ENCODE results near the gene CHCHD3.

Gene CHCHD3

DNA sequence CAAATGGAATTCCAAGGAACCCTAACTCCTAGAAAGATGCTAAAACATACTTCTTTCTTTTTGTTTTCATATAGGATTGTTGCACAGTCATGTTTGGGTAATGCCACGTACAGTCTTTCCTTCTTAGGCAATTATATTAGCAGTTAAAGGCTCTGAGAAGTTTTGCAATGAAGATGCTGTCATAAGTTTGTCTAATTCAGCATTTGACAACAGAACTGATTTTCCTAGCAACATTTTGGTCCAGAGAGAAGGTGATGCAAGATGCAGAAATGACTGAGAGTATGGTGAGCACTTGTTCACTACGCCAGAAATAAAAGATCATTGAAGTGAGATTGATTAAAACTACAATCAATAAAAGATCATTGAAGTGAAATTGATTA lies 321.7 kb downstream of the CHCHD3 start:
- no peak for DNase-seq

- DNase-seq, result no peak
Observed at GRCh38 chr7:132759482-132760243, 322.2 kb downstream of the CHCHD3 start.

DNA sequence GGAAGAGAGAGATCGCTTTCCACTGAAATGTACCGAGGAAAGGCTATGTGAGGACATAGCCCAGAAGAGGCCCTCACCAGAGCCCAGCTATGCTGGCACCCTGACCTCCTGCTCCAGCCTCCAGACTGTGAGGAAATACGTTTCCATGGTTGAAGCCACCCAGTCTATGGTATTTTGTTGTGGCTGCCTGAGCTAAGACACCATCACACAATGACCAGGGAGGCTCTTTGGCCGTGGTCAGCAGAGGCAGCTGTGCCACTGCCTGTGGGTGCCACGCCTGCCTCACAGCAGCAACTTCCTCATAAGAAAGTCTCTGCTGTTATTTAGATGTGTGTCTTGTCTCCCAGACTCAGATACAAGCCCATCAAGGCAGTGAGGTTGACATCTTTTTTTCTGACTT lies 322.9 kb downstream of the CHCHD3 start:
- no peak for DNase-seq

DNA sequence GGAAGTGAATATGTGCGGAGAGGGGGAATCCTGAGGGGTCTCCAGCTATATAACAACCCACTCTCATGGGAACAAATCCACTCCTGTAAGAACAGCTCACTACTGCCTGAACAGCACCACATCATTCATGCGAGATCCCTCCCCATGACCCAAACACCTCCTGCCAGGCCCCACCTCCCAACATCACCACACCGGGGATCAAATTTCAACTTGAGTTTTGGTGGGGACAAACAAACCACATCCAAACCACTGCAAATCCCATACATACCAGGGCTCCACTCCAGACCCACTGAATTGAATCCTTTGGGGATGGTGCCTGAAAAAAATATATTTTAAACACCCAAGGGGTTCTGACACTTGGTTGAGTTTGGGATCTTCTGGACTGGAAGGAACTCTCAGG lies 324.1 kb downstream of the CHCHD3 start:
- no peak for DNase-seq

- no peak for DNase-seq
Observed at GRCh38 chr7:132756484-132756990, 325.4 kb downstream of the CHCHD3 start.

DNA sequence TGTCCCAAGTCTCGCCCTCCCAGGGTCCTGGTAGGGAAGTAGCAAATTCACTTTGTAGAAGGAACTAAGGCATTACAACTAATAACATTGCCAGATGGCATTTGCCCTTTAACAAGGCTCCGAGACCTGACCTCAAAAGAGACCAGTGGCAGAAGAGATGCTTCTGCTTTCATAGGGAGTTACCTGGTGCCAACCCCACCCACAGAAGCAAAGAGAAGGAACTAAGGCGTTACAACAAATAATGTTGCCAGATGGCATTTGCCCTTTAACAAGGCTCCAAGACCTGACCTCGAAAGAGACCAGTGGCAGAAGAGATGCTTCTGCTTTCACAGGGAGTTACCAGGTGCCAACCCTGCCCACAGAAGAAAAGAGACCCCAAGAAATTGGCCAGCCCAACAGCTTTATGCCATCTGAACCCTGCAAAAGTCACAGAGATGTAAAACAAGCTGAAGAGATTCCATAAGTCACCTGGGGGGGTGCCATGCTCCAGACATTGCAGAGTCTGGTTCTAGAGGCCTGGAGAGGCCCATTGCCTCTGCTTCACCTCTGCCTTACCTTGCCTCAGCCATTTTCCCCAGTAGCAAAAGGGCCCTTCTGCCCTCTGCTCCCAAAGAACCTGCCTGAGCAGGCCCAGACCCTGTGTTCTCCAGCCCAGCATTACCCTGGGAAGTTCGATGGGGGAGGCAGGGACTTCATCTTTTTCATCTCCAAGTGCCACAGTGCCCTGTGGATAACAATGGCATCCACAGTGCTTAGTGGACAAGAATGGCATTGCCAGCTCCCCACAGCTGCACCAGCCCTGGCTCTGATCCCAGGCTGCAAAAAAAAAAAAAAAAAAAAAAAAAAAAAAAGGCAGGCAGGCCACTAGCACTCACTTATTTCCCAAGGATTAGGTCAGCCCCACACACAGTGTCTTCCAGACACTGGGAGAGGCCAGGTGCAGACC lies 326.1 kb downstream of the CHCHD3 start:
- DNase-seq, result no peak

GRCh38 chr7:132752431-132752830 lies 329.5 kb downstream of the CHCHD3 start:
- no peak for DNase-seq

DNA sequence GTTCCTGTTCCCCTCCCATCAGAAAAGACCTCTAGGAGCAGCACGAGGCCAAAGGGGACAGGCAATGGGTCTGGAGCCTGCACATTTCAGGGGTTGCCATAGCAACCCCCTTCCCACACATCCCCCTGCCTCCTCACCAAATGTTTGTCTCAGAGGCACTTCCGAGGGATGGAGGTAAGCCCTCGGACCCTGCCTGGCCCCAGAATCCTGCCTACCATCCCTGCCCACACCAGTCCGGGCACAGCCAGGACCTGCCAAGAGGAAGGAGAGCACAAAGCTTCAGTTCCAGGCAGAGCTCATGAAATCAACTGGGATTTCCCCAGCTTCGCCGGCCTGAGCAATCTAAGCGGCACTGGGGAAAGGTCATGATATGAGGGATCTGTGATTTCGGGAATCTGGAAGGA lies 330.6 kb downstream of the CHCHD3 start:
- no peak for DNase-seq

GRCh38 chr7:132750530-132751217 lies 331.2 kb downstream of the CHCHD3 start:
- no peak for DNase-seq

DNA sequence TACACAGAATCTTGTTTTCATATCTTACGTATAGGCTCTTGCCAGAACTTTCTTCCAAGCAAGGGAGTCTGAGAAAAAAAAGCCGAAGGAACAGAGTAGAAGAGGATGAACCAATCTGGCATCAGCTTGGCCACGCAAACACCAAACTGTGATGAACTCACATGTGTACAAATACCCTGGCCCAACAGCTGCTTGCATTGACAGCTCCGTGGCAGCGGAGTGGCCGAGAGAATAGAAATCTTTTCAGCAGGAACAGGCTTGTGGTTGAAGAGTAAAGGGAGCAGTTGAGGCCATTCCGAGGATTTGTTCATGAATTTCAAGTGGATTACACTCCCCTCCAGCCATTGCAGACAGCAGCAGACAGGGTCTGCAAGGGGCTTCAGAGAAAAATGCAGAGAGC lies 331.8 kb downstream of the CHCHD3 start:
- DNase-seq, result no peak

GRCh38 chr7:132745510-132745909 lies 336.4 kb downstream of the CHCHD3 start:
- DNase-seq, result no peak

DNA sequence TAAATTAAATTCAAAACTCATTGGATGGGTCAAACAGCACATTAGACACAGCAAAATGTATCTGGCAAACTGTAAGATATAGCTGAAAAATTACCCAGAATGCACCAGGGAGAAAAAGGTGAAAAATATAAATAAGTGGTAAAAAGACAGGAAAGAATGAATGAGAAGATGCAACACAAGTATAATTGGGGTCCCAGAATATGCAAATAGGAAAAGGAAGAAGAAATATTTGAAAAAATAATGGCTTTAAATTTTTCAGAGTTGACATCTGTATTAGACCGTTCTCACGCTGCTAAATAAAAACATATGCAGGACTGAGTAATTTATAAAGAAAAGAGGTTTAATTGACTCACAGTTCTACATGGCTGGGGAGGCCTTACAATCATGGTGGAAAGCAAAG lies 337.9 kb downstream of the CHCHD3 start:
- no peak for DNase-seq

DNA sequence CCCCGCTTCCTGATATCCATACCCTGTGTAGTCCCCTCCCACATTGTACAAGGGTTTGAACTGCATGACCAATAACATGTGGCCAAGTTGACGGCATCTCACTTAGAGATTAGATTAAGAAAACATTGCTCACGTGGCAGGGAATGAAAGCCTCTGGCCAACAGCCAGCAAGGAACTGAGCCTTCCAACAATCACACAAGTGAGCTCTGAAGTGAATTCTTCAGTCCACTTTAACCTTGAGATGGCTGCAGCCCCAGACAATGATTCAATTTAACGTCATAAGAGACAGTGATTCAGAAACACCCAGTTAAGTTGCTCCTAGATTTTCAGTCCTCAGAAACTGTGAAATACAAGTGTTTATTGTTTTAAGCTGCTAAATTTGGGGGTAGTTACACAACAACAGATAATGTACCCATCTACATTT lies 339.7 kb downstream of the CHCHD3 start:
- DNase-seq, result no peak

DNA sequence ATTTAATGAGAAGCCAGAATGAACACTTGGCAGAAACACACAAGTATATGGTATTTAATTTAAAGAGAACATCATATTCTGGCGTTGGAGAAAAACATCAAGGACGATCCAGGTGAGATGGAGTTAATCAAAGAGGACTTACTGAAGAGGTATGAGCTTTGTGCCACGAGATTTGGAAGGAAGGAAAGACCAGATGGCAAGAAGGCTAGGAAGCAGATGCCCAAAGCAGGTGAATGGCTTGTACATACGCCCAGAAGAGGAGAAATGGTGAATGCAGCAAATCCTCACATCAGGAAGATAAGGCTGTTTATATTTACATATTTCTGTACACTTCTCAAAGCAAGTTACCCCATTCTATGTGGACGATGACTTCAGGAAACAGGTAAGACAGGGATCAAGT lies 341.7 kb downstream of the CHCHD3 start:
- DNase-seq, result no peak

- DNase-seq, result no peak
Observed at GRCh38 chr7:132739271-132739955, 342.5 kb downstream of the CHCHD3 start.

DNA sequence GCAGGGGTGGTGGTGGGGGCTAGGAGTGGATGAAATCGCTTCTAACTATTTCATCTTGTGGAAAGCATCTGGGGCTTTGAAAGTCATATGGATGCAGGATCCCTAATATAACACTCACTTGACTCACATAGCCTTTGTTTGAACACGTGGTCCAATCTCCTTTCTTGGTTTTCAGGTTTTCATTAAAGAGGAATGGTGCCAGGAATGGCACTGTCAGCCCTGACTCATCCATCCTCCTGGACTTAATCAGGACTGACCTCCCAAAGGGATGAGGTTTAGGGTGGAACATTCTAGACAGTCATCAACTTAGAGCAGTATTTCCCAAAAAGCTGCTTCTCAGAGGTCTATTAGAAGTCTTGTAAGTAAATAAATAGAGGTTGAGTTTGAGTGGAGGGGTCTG lies 343.6 kb downstream of the CHCHD3 start:
- DNase-seq, result no peak

DNA sequence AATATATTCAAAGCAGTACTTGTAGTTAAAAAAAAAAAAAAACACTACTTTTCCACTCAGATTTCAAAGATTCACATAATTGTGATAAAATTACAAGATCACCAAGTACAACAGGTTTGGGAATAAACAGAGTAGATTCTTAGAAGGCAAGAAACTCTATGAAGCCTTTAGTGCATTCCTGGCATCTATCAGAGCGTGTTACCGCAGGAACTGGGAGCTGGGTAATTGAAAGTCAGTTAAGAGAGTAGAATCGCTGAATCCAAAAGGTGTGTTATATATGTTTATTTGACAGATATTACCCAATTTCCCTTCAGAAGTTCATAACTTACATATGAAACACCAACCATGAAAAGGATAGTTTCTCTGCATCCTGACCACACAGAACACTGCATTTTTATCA lies 346.4 kb downstream of the CHCHD3 start:
- DNase-seq, result no peak

Measured in CD4-positive, alpha-beta T cell treated with Interferon alpha-2 for 1 hour (primary cell).